HEK293T (cell line): ENCODE results near the gene NREP.

ENCODE experiments used
- CTCF ChIA-PET: fragments of 350-600 bp; formaldehyde crosslinking; extraction: SDS; loops from one replicate; lab custom pipeline; 2021; ENCODE audit warnings: antibody characterized with exemption, inconsistent platforms; lab: Yijun Ruan, JAX
- POLR2A ChIA-PET: fragments of 350-600 bp; formaldehyde crosslinking; extraction: SDS; loops from one replicate; lab custom pipeline; 2020; ENCODE audit warnings: antibody characterized with exemption, inconsistent platforms; lab: Yijun Ruan, JAX
- DNase-seq: peaks from one replicate; pipeline ENCODE4 v3.0.0; 2012; ENCODE audit warnings: mixed read lengths; ENCODE audit errors: extremely low spot score
- ARNT ChIP-seq: fragments of 450-650 bp; IDR thresholded peaks from 2 replicates; pipeline ENCODE4 v1.6.1; 2017; ENCODE audit warnings: mild to moderate bottlenecking
- BHLHE40 ChIP-seq: fragments of 450-650 bp; IDR thresholded peaks from 2 replicates; pipeline ENCODE4 v1.6.1; 2016; ENCODE audit warnings: mild to moderate bottlenecking, moderate library complexity, borderline replicate concordance
- CTBP1 ChIP-seq: fragments of 450-650 bp; IDR thresholded peaks from 2 replicates; pipeline ENCODE4 v1.6.1; 2016; ENCODE audit warnings: borderline replicate concordance
- ELF4 ChIP-seq: fragments of 450-650 bp; IDR thresholded peaks from 2 replicates; pipeline ENCODE4 v1.6.1; 2017; ENCODE audit warnings: antibody characterized with exemption
- FOXA1 ChIP-seq: fragments of 450-650 bp; IDR thresholded peaks from 2 replicates; pipeline ENCODE4 v1.6.1; 2016; ENCODE audit warnings: mild to moderate bottlenecking
- FOXK2 ChIP-seq: fragments of 450-650 bp; IDR thresholded peaks from 2 replicates; pipeline ENCODE4 v1.6.1; 2016; ENCODE audit warnings: mild to moderate bottlenecking
- FOXM1 ChIP-seq: fragments of 450-650 bp; IDR thresholded peaks from 2 replicates; pipeline ENCODE4 v1.6.1; 2017; ENCODE audit warnings: mild to moderate bottlenecking, borderline replicate concordance
- HDGF ChIP-seq: fragments of 450-650 bp; IDR thresholded peaks from 2 replicates; pipeline ENCODE4 v1.6.1; 2017; ENCODE audit warnings: antibody characterized with exemption, borderline replicate concordance
- L3MBTL2 ChIP-seq: fragments of 450-650 bp; conservative IDR thresholded peaks from 2 replicates; pipeline ENCODE4 v1.6.1; 2016; ENCODE audit warnings: mild to moderate bottlenecking
- LEF1 ChIP-seq: fragments of 450-650 bp; IDR thresholded peaks from 2 replicates; pipeline ENCODE4 v1.6.1; 2017; ENCODE audit warnings: mild to moderate bottlenecking, borderline replicate concordance
- NFRKB ChIP-seq: fragments of 450-650 bp; IDR thresholded peaks from 2 replicates; pipeline ENCODE4 v1.6.1; 2016; ENCODE audit warnings: mild to moderate bottlenecking, moderate library complexity
- SP1 ChIP-seq: fragments of 450-650 bp; IDR thresholded peaks from 2 replicates; pipeline ENCODE4 v1.6.1; 2017
- SUZ12 ChIP-seq: fragments of 450-650 bp; IDR thresholded peaks from 2 replicates; pipeline ENCODE4 v1.6.1; 2016; ENCODE audit warnings: mild to moderate bottlenecking
- TARDBP ChIP-seq: fragments of 450-650 bp; IDR thresholded peaks from 2 replicates; pipeline ENCODE4 v1.6.1; 2016
- ZNF384 ChIP-seq: fragments of 450-650 bp; IDR thresholded peaks from 2 replicates; pipeline ENCODE4 v1.6.1; 2016
- TF ChIP-seq, protein P1 (sequence below): fragments of 450-650 bp; IDR thresholded peaks from 2 replicates; pipeline ENCODE4 v1.6.1; 2016

Gene NREP

DNA sequence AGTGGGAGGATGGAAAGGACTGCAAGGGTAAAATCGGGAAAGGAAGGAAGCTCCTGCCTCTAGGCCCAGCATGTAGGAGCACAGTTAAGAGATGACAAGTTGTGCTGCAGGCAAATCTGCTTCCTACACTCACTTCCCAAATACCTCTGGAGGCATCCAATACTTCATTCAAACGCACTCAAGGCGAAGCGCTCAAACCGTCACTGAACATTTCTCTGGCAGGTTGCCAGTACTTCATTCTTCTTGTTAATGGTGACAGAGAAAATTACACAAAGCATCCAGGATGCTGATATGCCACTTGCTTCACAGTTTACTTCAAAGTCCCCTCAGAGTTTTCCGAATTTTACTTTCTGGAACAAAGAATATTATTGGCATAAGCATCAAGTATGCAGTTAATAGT lies 59.8 kb downstream of the NREP start:
- ChIA-PET CTCF (no interaction called here), POLR2A (no interaction called here)
- DNase-seq = no peak
- TF ChIP-seq, protein P1, sequence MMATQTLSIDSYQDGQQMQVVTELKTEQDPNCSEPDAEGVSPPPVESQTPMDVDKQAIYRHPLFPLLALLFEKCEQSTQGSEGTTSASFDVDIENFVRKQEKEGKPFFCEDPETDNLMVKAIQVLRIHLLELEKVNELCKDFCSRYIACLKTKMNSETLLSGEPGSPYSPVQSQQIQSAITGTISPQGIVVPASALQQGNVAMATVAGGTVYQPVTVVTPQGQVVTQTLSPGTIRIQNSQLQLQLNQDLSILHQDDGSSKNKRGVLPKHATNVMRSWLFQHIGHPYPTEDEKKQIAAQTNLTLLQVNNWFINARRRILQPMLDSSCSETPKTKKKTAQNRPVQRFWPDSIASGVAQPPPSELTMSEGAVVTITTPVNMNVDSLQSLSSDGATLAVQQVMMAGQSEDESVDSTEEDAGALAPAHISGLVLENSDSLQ = peak; percentile 25; the same call in 1 of the 2 replicates
- TF ChIP-seq TARDBP = no peak

GRCh38 chr5:111695991-111696390 lies 61.0 kb downstream of the NREP start:
- TF ChIP-seq FOXK2 = no peak
- TF ChIP-seq L3MBTL2 = no peak
- no peak for TF ChIP-seq NFRKB
- no peak for TF ChIP-seq SP1
- TF ChIP-seq SUZ12 = no peak
- TF ChIP-seq FOXA1 = no peak
- TF ChIP-seq FOXM1 = no peak
- TF ChIP-seq HDGF = no peak
- no peak for TF ChIP-seq CTBP1
- no peak for TF ChIP-seq ELF4
- DNase-seq = no peak
- ChIA-PET POLR2A (no interaction called here), CTCF (no interaction called here)

DNA sequence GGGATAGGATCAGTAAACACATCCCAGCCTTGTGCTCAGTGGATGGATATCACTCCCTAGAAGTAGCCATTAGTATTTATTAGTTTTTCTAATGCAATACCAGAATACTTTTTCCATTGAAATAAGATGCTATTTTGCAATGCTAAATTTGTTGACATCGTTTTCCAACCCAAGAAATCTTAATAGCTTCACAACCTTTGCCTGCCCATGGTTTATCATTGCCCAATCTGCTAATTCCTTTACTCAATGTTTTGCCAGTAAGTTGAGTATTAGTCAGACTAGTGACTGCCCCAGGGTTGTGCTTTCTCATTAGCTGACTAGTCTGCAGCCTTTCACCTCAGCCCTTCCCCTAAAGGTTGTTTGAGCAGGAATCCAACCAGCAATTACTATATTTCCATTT lies 62.9 kb downstream of the NREP start:
- TF ChIP-seq FOXA1 (no peak), HDGF (no peak), ARNT (no peak), TARDBP (no peak), ELF4 (no peak), NFRKB (no peak), FOXM1 (no peak), FOXK2 (no peak), CTBP1 (no peak), LEF1 (no peak), SP1 (no peak), BHLHE40 (no peak), L3MBTL2 (no peak)
- ChIA-PET CTCF (interaction anchor here (0.9 kb wide), 1 partner anchor 13 kb away, joined by 4 read pairs; no protein-coding TSS in a partner anchor), POLR2A (no interaction called here)
- no peak for DNase-seq

- ChIA-PET POLR2A (no interaction called here), CTCF (no interaction called here)
- DNase-seq = no peak
- TF ChIP-seq ZNF384 = no peak
- TF ChIP-seq, protein P1 = no peak
- TF ChIP-seq SP1 = no peak
- TF ChIP-seq HDGF = no peak
- no peak for TF ChIP-seq LEF1
- TF ChIP-seq ARNT = no peak
- TF ChIP-seq FOXM1 = no peak
- no peak for TF ChIP-seq L3MBTL2
- TF ChIP-seq FOXA1 = no peak
- TF ChIP-seq FOXK2 = no peak
- TF ChIP-seq ELF4 = no peak
Observed at GRCh38 chr5:111691914-111692313, 65.1 kb downstream of the NREP start.

- CTCF ChIA-PET = no interaction called here
- POLR2A ChIA-PET = no interaction called here
- no peak for DNase-seq
- TF ChIP-seq SUZ12 (no peak), L3MBTL2 (no peak), HDGF (no peak), ELF4 (no peak), SP1 (no peak), LEF1 (no peak), NFRKB (no peak), FOXK2 (no peak), TARDBP (no peak), FOXA1 (no peak), ARNT (no peak)
Observed at GRCh38 chr5:111691508-111691907, 65.5 kb downstream of the NREP start.

DNA sequence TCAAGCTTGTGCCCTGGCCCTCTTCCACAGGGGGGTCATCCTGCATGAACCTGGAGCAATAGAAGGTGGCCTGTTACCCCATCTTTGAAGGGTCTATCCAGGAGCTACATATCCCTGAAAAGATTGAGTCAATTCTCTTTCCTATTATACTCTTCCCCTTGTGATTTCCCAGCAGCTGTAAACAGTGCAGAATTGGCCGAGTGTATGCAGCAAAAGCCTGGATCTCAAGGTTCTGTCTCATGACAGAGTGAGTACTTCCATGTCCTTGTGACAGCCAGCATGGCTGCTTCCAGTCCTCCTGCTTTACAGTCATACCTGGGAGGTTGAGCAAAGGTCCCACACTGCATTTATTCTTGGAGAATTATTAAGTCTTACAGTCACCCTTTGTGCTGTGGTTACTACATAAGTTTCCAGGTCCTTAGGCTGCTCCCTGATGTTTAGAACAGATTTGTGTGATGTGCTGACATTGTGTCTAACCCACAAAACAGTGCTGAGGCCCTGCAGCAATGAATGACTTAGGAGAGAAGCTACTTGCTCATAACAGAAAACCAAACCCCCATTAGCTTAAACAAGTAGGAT lies 67.5 kb downstream of the NREP start:
- no peak for DNase-seq
- CTCF ChIA-PET = interaction anchor here (0.7 kb wide), 1 partner anchor 20 kb away, joined by 3 read pairs; no protein-coding TSS in a partner anchor
- POLR2A ChIA-PET = no interaction called here
- TF ChIP-seq BHLHE40 (no peak), ZNF384 (no peak), FOXM1 (no peak), ARNT (no peak), SP1 (no peak), NFRKB (no peak), HDGF (no peak), FOXA1 (no peak), L3MBTL2 (no peak), CTBP1 (no peak), LEF1 (no peak), FOXK2 (no peak)
- TF ChIP-seq, protein P1 = no peak

DNA sequence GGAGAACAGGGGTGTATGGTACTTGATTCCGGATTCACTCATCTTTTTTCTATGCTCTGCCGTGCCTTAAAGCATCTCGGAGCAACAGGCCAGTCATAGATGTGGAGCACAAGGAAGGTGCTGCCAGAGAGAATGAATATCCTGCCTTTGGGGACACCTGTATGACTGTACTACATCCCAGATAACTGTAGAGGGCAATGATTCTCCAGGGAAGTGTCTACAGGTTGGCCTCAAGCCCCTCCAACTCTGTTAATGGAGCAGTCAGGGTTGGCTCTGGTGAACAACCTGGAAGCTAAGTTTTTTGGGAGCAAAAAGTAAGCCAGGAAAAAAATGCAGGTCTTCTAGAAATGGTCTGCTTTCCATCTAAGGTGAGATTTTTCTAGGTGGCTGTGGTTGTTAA lies 71.0 kb downstream of the NREP start:
- ChIA-PET POLR2A (no interaction called here), CTCF (interaction anchor here (0.9 to 1.4 kb wide), 3 partner anchors 41 to 461 kb away, joined by 3 to 6 read pairs (median 3); no protein-coding TSS in a partner anchor)
- TF ChIP-seq L3MBTL2 (no peak), HDGF (no peak), FOXK2 (no peak), FOXM1 (no peak), ELF4 (no peak), TARDBP (no peak), LEF1 (no peak), FOXA1 (no peak), ZNF384 (no peak), ARNT (no peak), SP1 (no peak), SUZ12 (no peak), CTBP1 (no peak)
- TF ChIP-seq, protein P1 = no peak
- peak; percentile 31 for DNase-seq
